Endothelial cell of umbilical vein (primary cell): Measurements from ENCODE around the gene ARHGEF26. TPM values are rescaled to one million over a fixed set of nuclear protein-coding genes. Genes with fewer than 3 reads are reported as not detected.

ENCODE experiments used
- BruUV-seq: library from RNA; stranded (reverse); fragments of 400-500 nt; replicated peaks from 2 replicates; lab custom pipeline; 2021; lab: Mats Ljungman, UMichigan
- CTCF ChIA-PET: fragments of 300-600, 350-600 bp; sonication (Branson Sonifier 250); formaldehyde crosslinking; loops from one replicate; lab custom pipeline; 2021; ENCODE audit warnings: antibody characterized with exemption, inconsistent platforms; lab: Charles Lee
- POLR2A ChIA-PET: fragments of 300-600, 350-600 bp; sonication (Branson Sonifier 250); formaldehyde crosslinking; loops from one replicate; lab custom pipeline; 2021; ENCODE audit warnings: antibody characterized with exemption, inconsistent platforms; lab: Charles Lee
- DNase-seq: peaks from one replicate; pipeline ENCODE4 v3.0.0-alpha.2; 2011; ENCODE audit warnings: low read depth, low spot score
- FAIRE-seq: peaks from 2 replicates; lab custom pipeline; 2011; peaks lifted over from hg19 to GRCh38; lab: Jason Lieb, UNC
- H2AFZ ChIP-seq: 2 replicates; pipeline ENCODE4 v1.6.0; 2012; ENCODE audit warnings: low read depth, low read length, control low read depth, inconsistent platforms
- H3K27ac ChIP-seq: 2 replicates; pipeline ENCODE4 v1.5.1; 2011; ENCODE audit warnings: low read depth, mild to moderate bottlenecking, control low read depth, low read length, moderate library complexity; ENCODE audit not compliant: insufficient read depth
- H3K27me3 ChIP-seq, 2 experiments: 2 replicates each; pipeline versions ENCODE4 v1.6.0 to v1.6.1; 2011; ENCODE audit warnings: low read length in 2 of 2, mixed read lengths in 1 of 2; ENCODE audit not compliant: control insufficient read depth in 2 of 2, insufficient read depth in 2 of 2
- H3K36me3 ChIP-seq, 2 experiments: 2 replicates in 1 of 2; 3 replicates in 1 of 2; pipeline ENCODE4 v1.5.1; 2011; ENCODE audit warnings: low read length in 2 of 2, mild to moderate bottlenecking in 1 of 2, moderate library complexity in 1 of 2; ENCODE audit not compliant: control insufficient read depth in 2 of 2, insufficient read depth in 2 of 2; ENCODE audit errors: extremely low read depth in 1 of 2
- H3K4me1 ChIP-seq: 3 replicates; pipeline ENCODE4 v1.5.1; 2011; ENCODE audit warnings: mild to moderate bottlenecking, low read length; ENCODE audit not compliant: control insufficient read depth, insufficient read depth; ENCODE audit errors: extremely low read depth
- H3K4me2 ChIP-seq: 2 replicates; pipeline ENCODE4 v1.6.1; 2011; ENCODE audit warnings: low read length, control low read depth, mixed read lengths; ENCODE audit not compliant: insufficient read depth
- H3K4me3 ChIP-seq, 3 experiments: fragments of 200-600 bp in 1 of 3; sonication (generic), shearing (Covaris generic) in 1 of 3; replicated peaks in 1 of 3; 2 replicates each; pipeline ENCODE4 v1.5.1; 2011 to 2016; ENCODE audit warnings: control low read depth in 3 of 3, low read length in 3 of 3, mild to moderate bottlenecking in 2 of 3, inconsistent platforms in 1 of 3, low read depth in 1 of 3, moderate library complexity in 1 of 3; ENCODE audit not compliant: insufficient read depth in 1 of 3
- H3K79me2 ChIP-seq: 2 replicates; pipeline ENCODE4 v1.6.0; 2012; ENCODE audit warnings: low read length, inconsistent platforms; ENCODE audit not compliant: control insufficient read depth, insufficient read depth
- H3K9ac ChIP-seq: replicated peaks from 2 replicates; pipeline ENCODE3; 2011; ENCODE audit warnings: low read length, control low read depth; ENCODE audit not compliant: insufficient read depth; ENCODE audit errors: extremely low read depth
- H3K9me1 ChIP-seq: replicated peaks from 3 replicates; pipeline ENCODE4 v1.6.0; 2011; ENCODE audit warnings: mild to moderate bottlenecking, low read length; ENCODE audit not compliant: control insufficient read depth, insufficient read depth; ENCODE audit errors: extremely low read depth
- H3K9me3 ChIP-seq: replicated peaks from 2 replicates; pipeline ENCODE4 v1.5.1; 2012; ENCODE audit warnings: low read length, inconsistent platforms; ENCODE audit not compliant: control insufficient read depth, insufficient read depth
- H4K20me1 ChIP-seq: replicated peaks from 2 replicates; pipeline ENCODE3; 2011; ENCODE audit warnings: mild to moderate bottlenecking, low read length; ENCODE audit not compliant: control insufficient read depth, insufficient read depth; ENCODE audit errors: extremely low read depth
- EZH2 ChIP-seq: IDR thresholded peaks from 2 replicates; pipeline ENCODE4 v1.6.1; 2012; ENCODE audit warnings: borderline replicate concordance, low read depth, mild to moderate bottlenecking, moderate library complexity, low read length, inconsistent platforms; ENCODE audit not compliant: severe bottlenecking
- FOS ChIP-seq: IDR thresholded peaks from 2 replicates; pipeline ENCODE4 v1.6.1; 2011; ENCODE audit warnings: mild to moderate bottlenecking, low read length, moderate library complexity, borderline replicate concordance; ENCODE audit not compliant: insufficient read depth
- GATA2 ChIP-seq: IDR thresholded peaks from 2 replicates; pipeline ENCODE4 v1.7.0; 2011; ENCODE audit warnings: low read depth, mild to moderate bottlenecking, moderate library complexity, mixed read lengths, low read length; ENCODE audit not compliant: insufficient read length, insufficient read depth
- MYC ChIP-seq: IDR thresholded peaks from one replicate; pipeline ENCODE4 v1.6.1; 2011; ENCODE audit warnings: mild to moderate bottlenecking, low read depth, low read length
- POLR2A ChIP-seq: IDR thresholded peaks from 2 replicates; pipeline ENCODE4 v1.6.1; 2012; ENCODE audit warnings: low read depth, mild to moderate bottlenecking, control low read depth, low read length
- POLR2AphosphoS5 ChIP-seq: IDR thresholded peaks from 2 replicates; pipeline ENCODE4 v1.6.1; 2012; ENCODE audit warnings: low read depth, mild to moderate bottlenecking, control low read depth, low read length, moderate library complexity; ENCODE audit not compliant: insufficient read depth
- dilution Hi-C: fragments of 300-500 bp; cut with MboI; formaldehyde crosslinking; loops from one replicate; pipeline ENCODE4 v1.15.0; 2019; ENCODE audit warnings: low sequenced_read_pairs; ENCODE audit not compliant: extremely low pct_ligation_motif_present
- intact Hi-C: fragments of 100-400 bp; cut with micrococcal nuclease; formaldehyde crosslinking; loops from one replicate; pipeline ENCODE4 v1.10.0; 2022
- polyA plus RNA-seq, 4 experiments: library from polyadenylated mRNA; depleted of rRNA in 3 of 4; stranded (reverse) in 3 of 4; unstranded in 1 of 4; fragments of >200 nt; gene quantifications; 2 replicates each; pipeline versions ENCODE4 v1.2.1 to v1.2.3, GENCODE V29; 2011 to 2012; ENCODE audit warnings: missing spikeins in 1 of 4
- total RNA-seq: library from RNA; stranded (reverse); gene quantifications from 2 replicates; pipeline ENCODE4 v1.2.3, GENCODE V29; 2021
- TF ChIP-seq, protein P1 (sequence below), 2 donors: IDR thresholded peaks; 1 replicate in 1 of 2; 2 replicates in 1 of 2; pipeline ENCODE4 v1.5.1; 2011; ENCODE audit warnings: low read length in 2 of 2, mild to moderate bottlenecking in 2 of 2, moderate library complexity in 2 of 2, control low read depth in 1 of 2, inconsistent platforms in 1 of 2, low read depth in 1 of 2; ENCODE audit not compliant: insufficient read depth in 1 of 2; ENCODE audit errors: extremely low read depth in 1 of 2
- TF ChIP-seq, protein P2 (sequence below): IDR thresholded peaks from 2 replicates; pipeline ENCODE4 v1.6.1; 2011; ENCODE audit not compliant: insufficient read depth, insufficient read length

ARHGEF26 gene
- total and polyA plus RNA-seq, 2 donors (not counting 3 experiments of a cell fraction or from before 2014, with no cell fraction given): 0.57 to 2.9 TPM

DNA sequence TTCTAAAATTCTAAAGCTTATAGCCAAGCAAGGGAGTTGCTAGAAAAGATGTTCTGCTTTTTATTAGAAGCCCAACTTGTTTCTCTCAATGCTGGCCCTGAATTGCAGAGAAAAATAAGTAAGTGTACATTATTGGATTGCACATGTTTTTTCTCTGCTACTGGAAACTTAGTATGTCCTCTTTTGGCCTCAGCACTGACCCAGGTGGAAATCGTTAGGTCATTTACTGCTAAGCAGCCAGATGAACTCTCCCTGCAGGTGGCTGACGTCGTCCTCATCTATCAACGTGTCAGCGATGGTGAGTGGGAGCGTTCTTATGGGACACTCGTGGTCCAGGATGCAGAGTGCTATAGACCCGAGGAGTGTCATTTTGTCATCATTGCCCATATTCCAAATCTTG is 133.3 kb downstream of the ARHGEF26 start:
- Histone ChIP-seq H3K4me2 (no peak overlapping the region), H3K27me3 (no peaks in the 10 kb centered on the region), H3K4me1 (no peaks in the 10 kb centered on the region), H3K79me2 (no peaks in the 10 kb centered on the region), H3K9ac (no peak overlapping the region), H3K9me1 (no peaks in the 10 kb centered on the region), H3K9me3 (no peaks in the 10 kb centered on the region), H3K4me3 (no peak overlapping the region), H2AFZ (no peak overlapping the region), H3K27ac (no peak overlapping the region), H4K20me1 (no peaks in the 10 kb centered on the region), H3K36me3 (peaks cover 0 to 2% of the 10 kb centered on the region in 2 experiments)
- POLR2A ChIA-PET: no interaction called here
- dilution Hi-C loops (no loop called here), intact Hi-C loops (loop anchor here (10.0 kb wide), 1 partner anchor 130 kb away; the partner anchor contains the start of gene ARHGEF26)
- no TSS peak for BruUV-seq
- no peak for FAIRE-seq
- TF ChIP-seq FOS (no peak), POLR2A (no peak), POLR2AphosphoS5 (no peak), GATA2 (no peak), EZH2 (no peak), MYC (no peak)
- TF ChIP-seq, protein P1, sequence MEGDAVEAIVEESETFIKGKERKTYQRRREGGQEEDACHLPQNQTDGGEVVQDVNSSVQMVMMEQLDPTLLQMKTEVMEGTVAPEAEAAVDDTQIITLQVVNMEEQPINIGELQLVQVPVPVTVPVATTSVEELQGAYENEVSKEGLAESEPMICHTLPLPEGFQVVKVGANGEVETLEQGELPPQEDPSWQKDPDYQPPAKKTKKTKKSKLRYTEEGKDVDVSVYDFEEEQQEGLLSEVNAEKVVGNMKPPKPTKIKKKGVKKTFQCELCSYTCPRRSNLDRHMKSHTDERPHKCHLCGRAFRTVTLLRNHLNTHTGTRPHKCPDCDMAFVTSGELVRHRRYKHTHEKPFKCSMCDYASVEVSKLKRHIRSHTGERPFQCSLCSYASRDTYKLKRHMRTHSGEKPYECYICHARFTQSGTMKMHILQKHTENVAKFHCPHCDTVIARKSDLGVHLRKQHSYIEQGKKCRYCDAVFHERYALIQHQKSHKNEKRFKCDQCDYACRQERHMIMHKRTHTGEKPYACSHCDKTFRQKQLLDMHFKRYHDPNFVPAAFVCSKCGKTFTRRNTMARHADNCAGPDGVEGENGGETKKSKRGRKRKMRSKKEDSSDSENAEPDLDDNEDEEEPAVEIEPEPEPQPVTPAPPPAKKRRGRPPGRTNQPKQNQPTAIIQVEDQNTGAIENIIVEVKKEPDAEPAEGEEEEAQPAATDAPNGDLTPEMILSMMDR (IDR thresholded peaks at IDR 0.05; ENCODE audit: extremely low read depth in 1 of 2, insufficient read depth in 1 of 2, low read depth in 1 of 2, low read length in 2 of 2): no peak
- TF ChIP-seq, protein P2, sequence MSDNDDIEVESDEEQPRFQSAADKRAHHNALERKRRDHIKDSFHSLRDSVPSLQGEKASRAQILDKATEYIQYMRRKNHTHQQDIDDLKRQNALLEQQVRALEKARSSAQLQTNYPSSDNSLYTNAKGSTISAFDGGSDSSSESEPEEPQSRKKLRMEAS: no peak
- CTCF ChIA-PET: interaction anchor here (1.0 to 3.4 kb wide), 7 partner anchors 133 to 1229 kb away, joined by 3 to 26 read pairs (median 12); partner anchors contain the start of gene ARHGEF26
- no peak for DNase-seq
